Retinal pigment epithelial cell (primary cell): ENCODE measurements around the gene CACUL1.
"Not testable (repeated sequence)": the region's sequence is repeated elsewhere in the genome, so short reads cannot be mapped to it uniquely, and the experiment has no call there.

Experiments used
- DNase-seq: peaks from one replicate; pipeline ENCODE4 v3.0.0-alpha.2; 2010; ENCODE audit warnings: low read depth
- H3K4me3 ChIP-seq: 2 replicates; pipeline ENCODE4 v1.5.1; 2011; ENCODE audit warnings: mild to moderate bottlenecking, low read length, control low read depth, moderate library complexity
- TF ChIP-seq, protein P1 (sequence below): conservative IDR thresholded peaks from 2 replicates; pipeline ENCODE4 v1.5.1; 2011; ENCODE audit warnings: low read depth, low read length, control low read depth, inconsistent platforms

Gene CACUL1

DNA sequence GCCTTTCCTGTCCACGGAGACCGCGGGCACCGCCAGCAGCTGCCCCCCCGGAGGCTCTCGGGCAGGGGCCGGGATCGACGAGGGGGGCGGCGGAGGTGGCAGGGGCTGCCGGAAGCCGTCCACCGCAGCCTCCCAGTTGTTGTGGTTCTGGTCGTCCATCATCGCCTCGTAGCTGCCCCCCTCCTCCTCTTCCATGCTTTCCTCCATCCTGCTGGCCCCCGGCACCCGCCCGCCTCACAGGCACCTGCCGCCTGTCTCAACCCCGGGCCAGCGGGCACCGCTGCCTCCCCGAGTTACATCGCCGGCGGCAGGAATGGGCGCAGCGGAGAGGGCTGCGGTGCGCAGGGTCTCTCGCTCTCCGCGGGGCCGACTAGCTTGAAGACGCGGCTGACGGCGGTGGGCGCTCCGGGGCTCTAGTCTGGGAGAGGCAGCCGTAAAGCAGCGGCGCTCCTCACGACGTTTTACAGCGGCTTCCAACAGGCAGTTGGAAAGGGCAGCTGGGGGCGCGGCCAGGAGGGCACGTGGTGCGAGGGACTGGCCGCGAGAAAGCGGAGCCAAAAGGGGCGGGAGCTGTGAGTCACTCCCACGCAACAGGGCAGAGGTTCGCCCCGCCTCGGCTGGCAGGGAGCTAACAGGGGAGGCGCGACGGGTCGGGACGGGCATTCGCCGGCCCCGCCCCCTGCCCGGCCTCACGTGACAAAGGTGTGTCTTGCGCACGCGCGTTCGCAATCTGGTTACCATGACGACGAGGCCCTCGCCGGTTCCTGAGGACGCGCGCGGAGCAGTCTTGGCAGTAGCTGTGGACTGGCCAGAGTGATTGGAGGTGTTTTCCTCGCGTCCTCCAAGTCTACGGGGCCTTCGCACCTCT, at the start of gene CACUL1:
CACUL1 (minus strand) TSS at position 415 of the 868 bp plus-strand sequence; CDS start at position 207, 208 bp downstream.
- H3K4me3 ChIP-seq: peak within 1 kb of the TSS; percentile 94
- TF ChIP-seq, protein P1, sequence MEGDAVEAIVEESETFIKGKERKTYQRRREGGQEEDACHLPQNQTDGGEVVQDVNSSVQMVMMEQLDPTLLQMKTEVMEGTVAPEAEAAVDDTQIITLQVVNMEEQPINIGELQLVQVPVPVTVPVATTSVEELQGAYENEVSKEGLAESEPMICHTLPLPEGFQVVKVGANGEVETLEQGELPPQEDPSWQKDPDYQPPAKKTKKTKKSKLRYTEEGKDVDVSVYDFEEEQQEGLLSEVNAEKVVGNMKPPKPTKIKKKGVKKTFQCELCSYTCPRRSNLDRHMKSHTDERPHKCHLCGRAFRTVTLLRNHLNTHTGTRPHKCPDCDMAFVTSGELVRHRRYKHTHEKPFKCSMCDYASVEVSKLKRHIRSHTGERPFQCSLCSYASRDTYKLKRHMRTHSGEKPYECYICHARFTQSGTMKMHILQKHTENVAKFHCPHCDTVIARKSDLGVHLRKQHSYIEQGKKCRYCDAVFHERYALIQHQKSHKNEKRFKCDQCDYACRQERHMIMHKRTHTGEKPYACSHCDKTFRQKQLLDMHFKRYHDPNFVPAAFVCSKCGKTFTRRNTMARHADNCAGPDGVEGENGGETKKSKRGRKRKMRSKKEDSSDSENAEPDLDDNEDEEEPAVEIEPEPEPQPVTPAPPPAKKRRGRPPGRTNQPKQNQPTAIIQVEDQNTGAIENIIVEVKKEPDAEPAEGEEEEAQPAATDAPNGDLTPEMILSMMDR: no peak
- peak; percentile 99 for DNase-seq

DNA sequence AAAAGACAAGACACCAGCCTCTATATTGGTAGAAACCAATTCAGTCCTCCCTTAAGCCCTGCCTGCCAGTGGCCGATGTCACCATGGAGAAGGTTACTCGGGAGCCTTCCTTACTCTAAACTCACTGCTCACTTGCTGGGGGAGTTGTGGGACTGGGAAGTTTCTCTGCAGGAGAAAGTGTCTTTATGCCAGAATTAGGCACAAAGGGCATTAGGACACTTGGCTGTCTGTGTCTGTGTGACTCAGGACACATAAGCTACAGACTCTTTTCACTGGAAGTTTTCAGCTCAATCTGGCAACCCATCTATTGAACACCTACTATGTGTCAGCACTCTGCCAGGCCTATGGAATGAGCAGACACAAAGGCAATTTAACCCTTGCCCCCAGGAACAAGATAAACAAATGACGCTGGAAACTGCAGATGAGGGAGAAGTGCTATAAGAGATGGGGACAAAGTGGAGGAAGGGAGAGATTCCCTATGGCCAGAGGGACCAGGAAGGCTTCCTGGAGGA, 49.5 kb upstream of the CACUL1 start:
- no peak for DNase-seq
- TF ChIP-seq, protein P1: no peak
- H3K4me3 ChIP-seq: no peak overlapping the region

- no peak for DNase-seq
- no peak overlapping the region for H3K4me3 ChIP-seq
- TF ChIP-seq, protein P1: no peak
Measured at GRCh38 chr10:118802126-118802793, 47.5 kb upstream of the CACUL1 start.

GRCh38 chr10:118800920-118801319, 46.1 kb upstream of the CACUL1 start:
- H3K4me3 ChIP-seq: no peak overlapping the region
- no peak for DNase-seq
- TF ChIP-seq, protein P1: peak; percentile 43

DNA sequence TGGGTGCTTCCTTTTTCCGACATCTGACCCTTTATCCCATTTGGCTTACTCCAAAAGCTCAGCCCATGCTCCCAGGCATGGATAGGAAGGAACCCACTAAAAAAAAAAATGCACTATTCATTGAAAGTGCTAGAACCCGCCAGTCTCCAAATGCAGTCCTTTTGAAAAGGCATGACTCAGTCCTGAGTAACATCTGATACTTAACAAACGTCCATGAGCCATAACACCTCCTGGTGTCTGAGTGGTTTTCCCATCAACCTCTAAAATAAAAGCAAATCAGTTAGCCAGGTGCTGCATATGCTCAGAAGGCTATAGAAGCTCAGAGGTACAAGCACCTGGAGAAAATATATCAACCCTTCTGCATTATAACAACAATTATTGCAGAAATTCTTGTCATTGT, 45.0 kb upstream of the CACUL1 start:
- no peak overlapping the region for H3K4me3 ChIP-seq
- peak; percentile 11 for DNase-seq
- TF ChIP-seq, protein P1: no peak

DNA sequence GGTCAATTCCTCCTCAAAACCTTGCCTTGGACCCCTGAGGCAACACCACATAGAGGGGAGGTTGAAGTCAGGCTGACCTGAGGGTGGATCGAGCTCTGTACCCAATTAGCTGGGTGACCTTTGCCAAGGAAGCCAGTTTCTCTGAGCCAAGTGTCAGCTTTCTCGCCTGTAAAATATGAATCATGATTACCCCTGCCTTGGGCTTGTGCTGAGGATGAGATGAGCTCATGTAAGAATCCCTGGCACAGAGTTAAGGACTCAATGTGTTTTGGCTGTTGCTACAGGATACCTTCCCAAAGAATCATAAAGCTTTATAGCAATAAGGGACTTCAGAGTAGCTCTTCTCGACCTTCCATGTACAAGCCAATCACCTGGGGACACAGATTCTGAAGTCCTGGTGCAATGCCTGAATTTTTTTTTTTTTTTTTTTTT, 43.5 kb upstream of the CACUL1 start:
- no peak overlapping the region for H3K4me3 ChIP-seq
- TF ChIP-seq, protein P1: no peak
- peak; percentile 28 for DNase-seq

GRCh38 chr10:118794971-118795370, 40.2 kb upstream of the CACUL1 start:
- DNase-seq, H3K4me3 ChIP-seq: not testable (repeated sequence)
